Activated B cell treated with CpG ODN at 0.5 μM for 24 hours (primary cell): Measurements from ENCODE around the gene RGP1. TPM values are rescaled to one million over a fixed set of nuclear protein-coding genes. Genes with fewer than 3 reads are reported as not detected.

Experiments
- ATAC-seq: fragments of 200-7000 bp; cut with Tn5 transposase; one replicate; pipeline ENCODE4 v1.10.0; 2021; ENCODE audit warnings: low read depth, mild to moderate bottlenecking, moderate library complexity
- CTCF ChIA-PET: fragments of 350-600 bp; sonication (Branson Sonifier 250); formaldehyde crosslinking; loops from one replicate; lab custom pipeline; 2021; ENCODE audit warnings: antibody characterized with exemption; lab: Charles Lee
- POLR2A ChIA-PET: fragments of 350-600 bp; sonication (Branson Sonifier 250); formaldehyde crosslinking; loops from one replicate; lab custom pipeline; 2021; ENCODE audit warnings: antibody characterized with exemption; lab: Charles Lee
- DNase-seq: peaks from one replicate; pipeline ENCODE4 v3.0.0; 2022
- H3K27ac Mint-ChIP-seq: one replicate; pipeline ENCODE4 v1.8.0; 2020; ENCODE audit warnings: mixed read lengths
- H3K27me3 Mint-ChIP-seq: one replicate; pipeline ENCODE4 v1.8.0; 2021; ENCODE audit warnings: mixed read lengths
- H3K36me3 Mint-ChIP-seq: one replicate; pipeline ENCODE4 v1.8.0; 2021; ENCODE audit warnings: low read depth, mixed read lengths
- H3K4me1 Mint-ChIP-seq: one replicate; pipeline ENCODE4 v1.8.0; 2021; ENCODE audit warnings: mixed read lengths
- H3K4me3 Mint-ChIP-seq: one replicate; pipeline ENCODE4 v1.8.0; 2020; ENCODE audit warnings: mild to moderate bottlenecking, mixed read lengths
- H3K9me3 Mint-ChIP-seq: one replicate; pipeline ENCODE4 v1.8.0; 2020; ENCODE audit warnings: mixed read lengths
- intact Hi-C: fragments of 100-400 bp; cut with micrococcal nuclease; formaldehyde crosslinking; loops from one replicate; pipeline ENCODE4 v1.15.1; 2024
- total RNA-seq: library from RNA; stranded (reverse); gene quantifications from 2 replicates; pipeline ENCODE4 v1.2.3, GENCODE V29; 2022
- TF ChIP-seq, protein P1 (sequence below): fragments of 200-600 bp; IDR thresholded peaks from one replicate; pipeline ENCODE4 v1.8.0; 2022; ENCODE audit warnings: antibody characterized with exemption, mild to moderate bottlenecking

RGP1 gene
- total RNA-seq, 1 donor from 2014 or later: 25.4 TPM

DNA sequence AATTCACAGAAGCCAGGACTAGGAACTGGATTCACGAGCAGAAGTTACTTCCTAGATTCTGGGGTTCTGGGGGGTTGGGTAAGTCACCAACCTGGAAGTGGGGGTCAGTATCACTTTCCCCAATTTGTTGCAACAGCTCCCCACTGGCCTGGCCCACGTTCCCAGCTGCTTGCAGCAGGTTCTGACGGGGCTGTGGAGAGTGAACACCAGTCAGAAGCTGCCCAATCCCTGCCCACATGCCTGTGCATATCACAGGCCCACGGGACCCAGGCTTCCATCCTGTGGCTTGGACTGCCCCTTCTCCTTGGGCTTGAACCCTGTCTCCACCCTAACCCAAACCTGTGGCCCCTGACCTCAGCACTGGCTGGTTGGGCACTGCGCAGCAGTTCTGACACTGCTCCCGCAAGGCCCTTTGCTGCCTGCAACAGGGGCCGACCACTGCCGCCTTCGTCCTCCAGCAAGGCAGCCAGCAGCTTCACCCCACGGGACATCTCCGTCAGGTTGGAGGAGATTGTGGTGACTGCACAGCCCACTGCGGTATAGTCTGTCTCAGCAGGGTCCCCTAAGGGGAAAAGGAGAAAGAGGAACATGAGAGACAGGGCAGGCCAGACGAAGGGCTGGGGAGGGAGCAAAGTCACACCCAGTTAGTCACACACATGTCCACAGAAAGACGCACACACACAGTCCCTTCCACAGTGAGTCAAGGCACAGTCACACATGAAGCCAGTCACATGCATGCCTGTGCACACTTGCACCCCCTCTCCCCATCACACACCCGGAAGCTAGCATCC lies 30.2 kb upstream of the RGP1 start:
- intact Hi-C loops: loop anchor here (1.0 to 5.0 kb wide), 7 partner anchors 9 to 115 kb away; partner anchors contain the start of genes CD72, CREB3 and TLN1
- TF ChIP-seq, protein P1, sequence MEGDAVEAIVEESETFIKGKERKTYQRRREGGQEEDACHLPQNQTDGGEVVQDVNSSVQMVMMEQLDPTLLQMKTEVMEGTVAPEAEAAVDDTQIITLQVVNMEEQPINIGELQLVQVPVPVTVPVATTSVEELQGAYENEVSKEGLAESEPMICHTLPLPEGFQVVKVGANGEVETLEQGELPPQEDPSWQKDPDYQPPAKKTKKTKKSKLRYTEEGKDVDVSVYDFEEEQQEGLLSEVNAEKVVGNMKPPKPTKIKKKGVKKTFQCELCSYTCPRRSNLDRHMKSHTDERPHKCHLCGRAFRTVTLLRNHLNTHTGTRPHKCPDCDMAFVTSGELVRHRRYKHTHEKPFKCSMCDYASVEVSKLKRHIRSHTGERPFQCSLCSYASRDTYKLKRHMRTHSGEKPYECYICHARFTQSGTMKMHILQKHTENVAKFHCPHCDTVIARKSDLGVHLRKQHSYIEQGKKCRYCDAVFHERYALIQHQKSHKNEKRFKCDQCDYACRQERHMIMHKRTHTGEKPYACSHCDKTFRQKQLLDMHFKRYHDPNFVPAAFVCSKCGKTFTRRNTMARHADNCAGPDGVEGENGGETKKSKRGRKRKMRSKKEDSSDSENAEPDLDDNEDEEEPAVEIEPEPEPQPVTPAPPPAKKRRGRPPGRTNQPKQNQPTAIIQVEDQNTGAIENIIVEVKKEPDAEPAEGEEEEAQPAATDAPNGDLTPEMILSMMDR: no peak
- Mint-ChIP-seq H3K27ac (peak overlapping the region; percentile 85), H3K36me3 (peaks cover 98% of the 10 kb centered on the region), H3K4me3 (peak overlapping the region; percentile 32), H3K9me3 (no peaks in the 10 kb centered on the region), H3K4me1 (peaks cover 26% of the 10 kb centered on the region), H3K27me3 (no peaks in the 10 kb centered on the region)
- POLR2A ChIA-PET: interaction anchor here (0.5 to 3.3 kb wide), 15 partner anchors 9 to 113 kb away, joined by 3 to 38 read pairs (median 4); partner anchors contain the start of genes ARHGEF39, CCDC107, CREB3 and RMRP
- CTCF ChIA-PET: interaction anchor here (0.8 to 3.1 kb wide), 5 partner anchors 10 to 115 kb away, joined by 3 to 19 read pairs (median 3); no protein-coding TSS in a partner anchor
- ATAC-seq (peak; percentile 98), DNase-seq (peak; percentile 56)

DNA sequence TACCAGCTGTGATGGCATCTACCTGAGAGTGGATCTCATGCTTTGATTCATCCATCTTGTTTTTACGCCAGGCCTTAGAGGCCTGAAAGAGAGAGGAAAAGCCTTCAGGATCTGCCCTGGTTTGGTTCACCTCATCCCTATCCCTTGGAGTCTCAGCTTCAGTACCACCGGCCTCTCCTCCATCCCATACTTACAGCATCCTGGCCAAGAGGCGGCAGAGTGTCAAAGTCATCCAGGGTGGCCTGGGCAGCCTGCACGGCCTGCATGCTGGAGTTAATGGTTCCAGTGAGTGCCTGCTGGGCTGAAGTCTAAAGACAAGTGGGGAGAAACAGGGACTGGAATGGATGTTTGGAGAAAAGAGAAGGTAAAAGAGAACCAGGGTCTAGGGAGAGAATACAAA lies 29.5 kb upstream of the RGP1 start:
- ChIA-PET CTCF (interaction anchor here (0.8 to 3.1 kb wide), 4 partner anchors 10 to 116 kb away, joined by 3 to 19 read pairs (median 3); no protein-coding TSS in a partner anchor), POLR2A (interaction anchor here (0.5 to 3.3 kb wide), 12 partner anchors 8 to 114 kb away, joined by 3 to 38 read pairs (median 4); partner anchors contain the start of genes CREB3, SIT1 and TLN1)
- no peak for ATAC-seq
- no peak for DNase-seq
- Mint-ChIP-seq H3K27me3 (no peaks in the 10 kb centered on the region), H3K9me3 (no peaks in the 10 kb centered on the region), H3K4me3 (peak overlapping the region; percentile 32), H3K36me3 (peaks cover 98% of the 10 kb centered on the region), H3K27ac (peak overlapping the region; percentile 85), H3K4me1 (peaks cover 26% of the 10 kb centered on the region)
- TF ChIP-seq, protein P1: no peak
- intact Hi-C loops: loop anchor here (1.0 to 5.0 kb wide), 7 partner anchors 9 to 115 kb away; partner anchors contain the start of genes CD72, CREB3 and TLN1

DNA sequence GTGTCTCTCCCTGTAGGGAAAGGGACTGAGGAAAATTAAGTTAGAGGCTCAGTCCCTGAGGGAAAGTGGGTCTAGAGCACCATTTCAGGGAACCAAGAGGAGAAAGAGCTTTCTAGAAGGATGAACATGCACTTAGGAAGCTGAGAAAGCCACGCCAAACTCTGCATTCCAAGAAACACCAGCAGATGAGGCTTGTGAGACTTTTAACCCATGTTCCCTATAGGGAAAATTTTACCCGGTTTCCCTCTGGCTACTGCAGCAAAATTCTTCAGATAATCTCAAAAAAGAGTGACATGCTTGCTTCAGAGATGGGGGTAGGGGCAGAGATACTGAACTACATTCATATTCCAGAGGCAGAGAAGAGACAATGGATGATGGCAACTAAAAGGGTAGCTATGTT lies 25.7 kb upstream of the RGP1 start:
- intact Hi-C loops: no loop called here
- TF ChIP-seq, protein P1: no peak
- Mint-ChIP-seq H3K27me3 (no peaks in the 10 kb centered on the region), H3K4me3 (no peak overlapping the region), H3K9me3 (no peaks in the 10 kb centered on the region), H3K4me1 (peaks cover 18% of the 10 kb centered on the region), H3K27ac (no peak overlapping the region), H3K36me3 (peaks cover 80% of the 10 kb centered on the region)
- no peak for DNase-seq
- CTCF ChIA-PET: no interaction called here
- ATAC-seq: no peak
- POLR2A ChIA-PET: no interaction called here

DNA sequence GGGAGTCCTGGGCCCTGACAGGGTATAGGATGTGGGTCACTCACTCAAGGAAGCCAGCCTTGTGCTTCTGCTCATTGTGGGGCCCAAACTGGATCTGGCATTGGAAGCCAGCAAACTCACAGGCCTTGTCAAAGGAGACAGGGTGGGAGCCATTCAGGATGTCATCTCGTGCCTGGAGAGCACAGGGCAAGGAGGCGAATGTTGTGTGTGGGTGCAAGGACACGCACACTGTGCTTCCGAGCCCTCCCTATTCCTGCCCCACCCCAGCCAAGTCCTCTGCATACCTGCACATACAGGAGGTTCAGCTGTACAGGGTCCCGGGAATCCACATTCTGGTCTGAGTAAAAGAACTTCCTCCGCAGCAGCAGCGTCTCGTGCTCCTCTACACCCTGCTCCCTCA lies 25.2 kb upstream of the RGP1 start:
- CTCF ChIA-PET: no interaction called here

More for the DNA sequence above, 25.2 kb upstream of the RGP1 start:
- Mint-ChIP-seq H3K9me3 (no peaks in the 10 kb centered on the region), H3K4me1 (peaks cover 13% of the 10 kb centered on the region), H3K27me3 (no peaks in the 10 kb centered on the region), H3K36me3 (peaks cover 75% of the 10 kb centered on the region), H3K4me3 (no peak overlapping the region), H3K27ac (no peak overlapping the region)
- TF ChIP-seq, protein P1: no peak
- POLR2A ChIA-PET: no interaction called here
- intact Hi-C loops: no loop called here
- ATAC-seq: no peak
- no peak for DNase-seq
